Activated T-helper 1 cell treated with anti-CD3 and anti-CD28 coated beads, Interleukin-12 subunit alpha, Interleukin-12 subunit beta, Interleukin-2, Interleukin-4 antibody, amounts not matched to agents 30 ng/mL and 10 ng/mL and 1 ng/mL, durations not matched to agents 14 hours and 24 hours and 36 hours (primary cell): ENCODE results near the gene MRPL4. TPM values are rescaled to one million over a fixed set of nuclear protein-coding genes. Genes with fewer than 3 reads are reported as not detected.
"Not testable (repeated sequence)": the region's sequence is repeated elsewhere in the genome, so short reads cannot be mapped to it uniquely, and the experiment has no call there.

Source experiments
- DNase-seq: peaks from one replicate; pipeline ENCODE4 v3.0.0; 2021; ENCODE audit warnings: low spot score
- H3K27ac Mint-ChIP-seq: one replicate; pipeline ENCODE4 v1.8.0; 2021; ENCODE audit warnings: mild to moderate bottlenecking, mixed read lengths
- H3K27me3 Mint-ChIP-seq: one replicate; pipeline ENCODE4 v1.8.0; 2022; ENCODE audit warnings: mild to moderate bottlenecking, moderate library complexity, mixed read lengths; ENCODE audit not compliant: insufficient read depth
- H3K36me3 Mint-ChIP-seq: one replicate; pipeline ENCODE4 v1.8.0; 2021; ENCODE audit warnings: low read depth, mixed read lengths
- H3K4me1 Mint-ChIP-seq: one replicate; pipeline ENCODE4 v1.8.0; 2021; ENCODE audit warnings: low read depth, mixed read lengths
- H3K4me3 Mint-ChIP-seq: one replicate; pipeline ENCODE4 v1.8.0; 2021; ENCODE audit warnings: mild to moderate bottlenecking, moderate library complexity, mixed read lengths
- H3K9me3 Mint-ChIP-seq: one replicate; pipeline ENCODE4 v1.8.0; 2021; ENCODE audit warnings: mixed read lengths
- intact Hi-C: fragments of 100-400 bp; cut with micrococcal nuclease; formaldehyde crosslinking; loops from one replicate; pipeline ENCODE4 v1.15.1; 2024
- total RNA-seq: library from RNA; stranded (reverse); gene quantifications from 2 replicates; pipeline ENCODE4 v1.2.3, GENCODE V29; 2022

Gene MRPL4
- total RNA-seq, 1 donor from 2014 or later, result 168 TPM

- peaks cover 2% of the 10 kb centered on the region for H3K36me3 Mint-ChIP-seq
- H3K9me3 Mint-ChIP-seq, result no peaks in the 10 kb centered on the region
- H3K4me3 Mint-ChIP-seq, result peak overlapping the region; percentile 3
- intact Hi-C loops, result no loop called here
- H3K27ac Mint-ChIP-seq, result no peak overlapping the region
- peaks cover 5% of the 10 kb centered on the region for H3K27me3 Mint-ChIP-seq
- no peak for DNase-seq
- H3K4me1 Mint-ChIP-seq, result peaks cover 14% of the 10 kb centered on the region
Observed at GRCh38 chr19:10235003-10235402, 17.0 kb upstream of the MRPL4 start.

- H3K36me3 Mint-ChIP-seq, DNase-seq, H3K27ac Mint-ChIP-seq, H3K27me3 Mint-ChIP-seq, H3K4me3 Mint-ChIP-seq, intact Hi-C loops, H3K9me3 Mint-ChIP-seq: not testable (repeated sequence)
- H3K4me1 Mint-ChIP-seq, result peaks cover 14% of the 10 kb centered on the region
Observed at GRCh38 chr19:10235409-10235808, 16.6 kb upstream of the MRPL4 start.

- no peak overlapping the region for H3K27ac Mint-ChIP-seq
- peaks cover 14% of the 10 kb centered on the region for H3K4me1 Mint-ChIP-seq
- DNase-seq, result no peak
- peaks cover 2% of the 10 kb centered on the region for H3K36me3 Mint-ChIP-seq
- no peaks in the 10 kb centered on the region for H3K9me3 Mint-ChIP-seq
- peaks cover 3% of the 10 kb centered on the region for H3K27me3 Mint-ChIP-seq
- intact Hi-C loops, result no loop called here
- no peak overlapping the region for H3K4me3 Mint-ChIP-seq
Observed at GRCh38 chr19:10237702-10238101, 14.3 kb upstream of the MRPL4 start.

- Mint-ChIP-seq H3K27me3 (no peaks in the 10 kb centered on the region), H3K4me3 (no peak overlapping the region), H3K9me3 (no peaks in the 10 kb centered on the region), H3K36me3 (peaks cover 2% of the 10 kb centered on the region), H3K4me1 (peaks cover 14% of the 10 kb centered on the region), H3K27ac (no peak overlapping the region)
- intact Hi-C loops, result no loop called here
- DNase-seq, result no peak
Observed at GRCh38 chr19:10238172-10238783, 13.7 kb upstream of the MRPL4 start.

GRCh38 chr19:10241826-10242449 is 10.1 kb upstream of the MRPL4 start:
- H3K4me3 Mint-ChIP-seq, H3K9me3 Mint-ChIP-seq, intact Hi-C loops, H3K27ac Mint-ChIP-seq, H3K4me1 Mint-ChIP-seq, H3K36me3 Mint-ChIP-seq, DNase-seq, H3K27me3 Mint-ChIP-seq: not testable (repeated sequence)

GRCh38 chr19:10243606-10244005 is 8.4 kb upstream of the MRPL4 start:
- peaks cover 3% of the 10 kb centered on the region for H3K27me3 Mint-ChIP-seq
- intact Hi-C loops, result no loop called here
- no peaks in the 10 kb centered on the region for H3K36me3 Mint-ChIP-seq
- no peak for DNase-seq
- H3K9me3 Mint-ChIP-seq, result no peaks in the 10 kb centered on the region
- H3K4me1 Mint-ChIP-seq, result peaks cover 5% of the 10 kb centered on the region
- H3K4me3 Mint-ChIP-seq, result no peak overlapping the region
- no peak overlapping the region for H3K27ac Mint-ChIP-seq

GRCh38 chr19:10245189-10245939 is 6.7 kb upstream of the MRPL4 start:
- H3K9me3 Mint-ChIP-seq, result no peaks in the 10 kb centered on the region
- peaks cover 3% of the 10 kb centered on the region for H3K27me3 Mint-ChIP-seq
- no peaks in the 10 kb centered on the region for H3K4me1 Mint-ChIP-seq
- no peak overlapping the region for H3K4me3 Mint-ChIP-seq
- intact Hi-C loops, result no loop called here
- no peaks in the 10 kb centered on the region for H3K36me3 Mint-ChIP-seq
- H3K27ac Mint-ChIP-seq, result no peak overlapping the region
- DNase-seq, result no peak

GRCh38 chr19:10246511-10246910 is 5.5 kb upstream of the MRPL4 start:
- Mint-ChIP-seq H3K9me3 (no peaks in the 10 kb centered on the region), H3K4me3 (no peak overlapping the region), H3K36me3 (no peaks in the 10 kb centered on the region), H3K4me1 (no peaks in the 10 kb centered on the region), H3K27ac (no peak overlapping the region), H3K27me3 (peaks cover 3% of the 10 kb centered on the region)
- no peak for DNase-seq
- intact Hi-C loops, result no loop called here

GRCh38 chr19:10252707-10253106 is 693 bp downstream of the MRPL4 start:
- peaks cover 19% of the 10 kb centered on the region for H3K4me1 Mint-ChIP-seq
- H3K27me3 Mint-ChIP-seq, result no peaks in the 10 kb centered on the region
- H3K36me3 Mint-ChIP-seq, result peaks cover 27% of the 10 kb centered on the region
- peak overlapping the region; percentile 95 for H3K4me3 Mint-ChIP-seq
- no peaks in the 10 kb centered on the region for H3K9me3 Mint-ChIP-seq
- intact Hi-C loops, result no loop called here
- H3K27ac Mint-ChIP-seq, result peak overlapping the region; percentile 96
- DNase-seq, result no peak

- peaks cover 34% of the 10 kb centered on the region for H3K36me3 Mint-ChIP-seq
- peak overlapping the region; percentile 23 for H3K27ac Mint-ChIP-seq
- H3K4me1 Mint-ChIP-seq, result peaks cover 19% of the 10 kb centered on the region
- H3K9me3 Mint-ChIP-seq, result no peaks in the 10 kb centered on the region
- no peaks in the 10 kb centered on the region for H3K27me3 Mint-ChIP-seq
- intact Hi-C loops, result no loop called here
- DNase-seq, result no peak
- H3K4me3 Mint-ChIP-seq, result peak overlapping the region; percentile 58
Observed at GRCh38 chr19:10254244-10254643, 2.2 kb downstream of the MRPL4 start.

GRCh38 chr19:10255358-10255757 is 3.3 kb downstream of the MRPL4 start:
- no peak overlapping the region for H3K27ac Mint-ChIP-seq
- peaks cover 26% of the 10 kb centered on the region for H3K4me1 Mint-ChIP-seq
- no peaks in the 10 kb centered on the region for H3K9me3 Mint-ChIP-seq
- H3K36me3 Mint-ChIP-seq, result peaks cover 39% of the 10 kb centered on the region
- no peaks in the 10 kb centered on the region for H3K27me3 Mint-ChIP-seq
- intact Hi-C loops, result no loop called here
- no peak overlapping the region for H3K4me3 Mint-ChIP-seq
- DNase-seq, result no peak

GRCh38 chr19:10256551-10256950 is 4.5 kb downstream of the MRPL4 start:
- intact Hi-C loops, result no loop called here
- Mint-ChIP-seq H3K27ac (no peak overlapping the region), H3K9me3 (no peaks in the 10 kb centered on the region), H3K4me3 (no peak overlapping the region), H3K27me3 (no peaks in the 10 kb centered on the region), H3K36me3 (peaks cover 39% of the 10 kb centered on the region), H3K4me1 (peaks cover 32% of the 10 kb centered on the region)
- DNase-seq, result no peak

GRCh38 chr19:10256970-10257615 is 5.1 kb downstream of the MRPL4 start:
- no peaks in the 10 kb centered on the region for H3K27me3 Mint-ChIP-seq
- H3K4me3 Mint-ChIP-seq, result no peak overlapping the region
- intact Hi-C loops, result no loop called here
- H3K27ac Mint-ChIP-seq, result no peak overlapping the region
- H3K4me1 Mint-ChIP-seq, result peaks cover 35% of the 10 kb centered on the region
- peaks cover 37% of the 10 kb centered on the region for H3K36me3 Mint-ChIP-seq
- H3K9me3 Mint-ChIP-seq, result no peaks in the 10 kb centered on the region
- DNase-seq, result no peak
